Hepatocyte (in vitro differentiated cells): ENCODE measurements around the gene VBP1. TPM values are rescaled to one million over a fixed set of nuclear protein-coding genes. Genes with fewer than 3 reads are reported as not detected.

ENCODE experiments used
- DNase-seq: peaks from one replicate; pipeline ENCODE4 v3.0.0-alpha.2; 2016; ENCODE audit warnings: low spot score
- H2AFZ ChIP-seq: fragments of 200-600 bp; sonication (generic); 2 replicates; pipeline ENCODE4 v1.6.0; 2016; ENCODE audit warnings: antibody characterized with exemption, mild to moderate bottlenecking
- H3K27ac ChIP-seq: fragments of 200-600 bp; sonication (generic); 2 replicates; pipeline ENCODE4 v1.5.1; 2016; ENCODE audit warnings: mild to moderate bottlenecking
- H3K27me3 ChIP-seq: fragments of 200-600 bp; sonication (generic); 2 replicates; pipeline ENCODE4 v1.6.1; 2016
- H3K36me3 ChIP-seq: fragments of 200-600 bp; sonication (generic); replicated peaks from 2 replicates; pipeline ENCODE4 v1.5.1; 2016; ENCODE audit warnings: low read depth; ENCODE audit not compliant: insufficient read depth
- H3K4me1 ChIP-seq: fragments of 200-600 bp; sonication (generic); 2 replicates; pipeline ENCODE4 v1.5.1; 2016; ENCODE audit warnings: mild to moderate bottlenecking, moderate library complexity; ENCODE audit not compliant: insufficient read depth
- H3K4me2 ChIP-seq: fragments of 200-600 bp; sonication (generic); 2 replicates; pipeline ENCODE4 v1.6.0; 2016
- H3K4me3 ChIP-seq: fragments of 200-600 bp; sonication (generic); 2 replicates; pipeline ENCODE4 v1.5.1; 2016; ENCODE audit warnings: mild to moderate bottlenecking
- H3K79me2 ChIP-seq: fragments of 200-600 bp; sonication (generic); 2 replicates; pipeline ENCODE4 v1.6.0; 2017; ENCODE audit warnings: mild to moderate bottlenecking
- H3K9me2 ChIP-seq: fragments of 200-600 bp; sonication (generic); replicated peaks from 2 replicates; pipeline ENCODE4 v1.6.0; 2017; ENCODE audit warnings: mild to moderate bottlenecking; ENCODE audit not compliant: insufficient read depth
- H3K9me3 ChIP-seq: fragments of 200-600 bp; sonication (generic); 2 replicates; pipeline ENCODE4 v1.5.1; 2016; ENCODE audit warnings: low read depth, mild to moderate bottlenecking
- H4K20me1 ChIP-seq: fragments of 200-600 bp; sonication (generic); 2 replicates; pipeline ENCODE4 v1.6.0; 2016; ENCODE audit warnings: mild to moderate bottlenecking; ENCODE audit not compliant: insufficient read depth, poor library complexity, severe bottlenecking
- CTCF ChIP-seq: fragments of 200-600 bp; sonication (generic); IDR thresholded peaks from 2 replicates; pipeline ENCODE4 v1.5.1; 2016; ENCODE audit warnings: antibody characterized with exemption, mild to moderate bottlenecking; ENCODE audit not compliant: poor library complexity
- EZH2 ChIP-seq: fragments of 200-600 bp; sonication (generic); IDR thresholded peaks from 2 replicates; pipeline ENCODE4 v1.6.1; 2016; ENCODE audit warnings: antibody characterized with exemption, mild to moderate bottlenecking, borderline replicate concordance
- EZH2phosphoT487 ChIP-seq: fragments of 200-600 bp; sonication (generic); IDR thresholded peaks from one replicate; pipeline ENCODE4 v1.6.1; 2018; ENCODE audit warnings: antibody characterized with exemption, mild to moderate bottlenecking, low read depth, moderate library complexity; ENCODE audit not compliant: unreplicated experiment, severe bottlenecking
- WGBS: methylation state at CpG from one replicate; pipeline ENCODE4 v1.1.6; 2016; ENCODE audit warnings: low lambda C conversion rate; ENCODE audit errors: missing lambda C conversion rate; 5-methylcytosine and 5-hydroxymethylcytosine counted together
- polyA plus RNA-seq: library from polyadenylated mRNA; unstranded; fragments of >200 nt; fragmentation: Nextera tagmentation; extraction: Ambion mirVana; gene quantifications from 2 replicates; pipeline ENCODE4 v1.2.1, GENCODE V29; 2016
- total RNA-seq: library from RNA; depleted of rRNA; stranded (reverse); fragments of >200 nt; gene quantifications from 2 replicates; pipeline ENCODE4 v1.2.3, GENCODE V29; 2014

VBP1 gene
- total and polyA plus RNA-seq, 2 experiments from 2014 or later = 44.7 to 62.8 TPM

GRCh38 chrX:155247497-155247896 lies 31.2 kb downstream of the VBP1 start:
- no peak for DNase-seq
- 67% methylated on average over 4 of the region's 4 CpGs for WGBS
- TF ChIP-seq EZH2phosphoT487 = no peak
- TF ChIP-seq EZH2 = no peak
- TF ChIP-seq CTCF = no peak
- Histone ChIP-seq H3K9me3 (no peaks in the 10 kb centered on the region), H3K79me2 (no peaks in the 10 kb centered on the region), H3K4me1 (no peaks in the 10 kb centered on the region), H3K27me3 (no peaks in the 10 kb centered on the region), H3K4me3 (no peak overlapping the region), H3K36me3 (no peaks in the 10 kb centered on the region), H2AFZ (no peak overlapping the region), H3K9me2 (no peaks in the 10 kb centered on the region), H3K4me2 (no peak overlapping the region), H4K20me1 (no peaks in the 10 kb centered on the region), H3K27ac (no peak overlapping the region)

- no peak overlapping the region for H3K27ac ChIP-seq
- H3K79me2 ChIP-seq = no peaks in the 10 kb centered on the region
- H4K20me1 ChIP-seq = no peaks in the 10 kb centered on the region
- H3K4me1 ChIP-seq = no peaks in the 10 kb centered on the region
- no peaks in the 10 kb centered on the region for H3K27me3 ChIP-seq
- no peak overlapping the region for H2AFZ ChIP-seq
- no peaks in the 10 kb centered on the region for H3K9me2 ChIP-seq
- no peak overlapping the region for H3K4me3 ChIP-seq
- TF ChIP-seq CTCF = no peak
- TF ChIP-seq EZH2 = no peak
- no peaks in the 10 kb centered on the region for H3K36me3 ChIP-seq
- DNase-seq = no peak
- no peak overlapping the region for H3K4me2 ChIP-seq
- no peaks in the 10 kb centered on the region for H3K9me3 ChIP-seq
- 45% methylated on average over 1 of the region's 1 CpG for WGBS
Measured at GRCh38 chrX:155251391-155251790, 35.1 kb downstream of the VBP1 start.

- Histone ChIP-seq H3K9me3 (no peaks in the 10 kb centered on the region), H4K20me1 (no peaks in the 10 kb centered on the region), H3K9me2 (no peaks in the 10 kb centered on the region), H3K27me3 (no peaks in the 10 kb centered on the region), H3K4me3 (no peak overlapping the region), H3K4me2 (no peak overlapping the region), H2AFZ (no peak overlapping the region), H3K79me2 (no peaks in the 10 kb centered on the region), H3K4me1 (no peaks in the 10 kb centered on the region), H3K36me3 (no peaks in the 10 kb centered on the region), H3K27ac (no peak overlapping the region)
- no peak for DNase-seq
- TF ChIP-seq EZH2 = no peak
- TF ChIP-seq EZH2phosphoT487 = no peak
- TF ChIP-seq CTCF = no peak
- 53% methylated on average over 3 of the region's 3 CpGs for WGBS
Measured at GRCh38 chrX:155259752-155260151, 43.5 kb downstream of the VBP1 start.
